Measurements from ENCODE around the gene PROM2. TPM values are rescaled to one million over a fixed set of nuclear protein-coding genes. Genes with fewer than 3 reads are reported as not detected.

PROM2 gene
- total RNA-seq, 2 donors from 2014 or later = 0.95 to 1.1 TPM

DNA sequence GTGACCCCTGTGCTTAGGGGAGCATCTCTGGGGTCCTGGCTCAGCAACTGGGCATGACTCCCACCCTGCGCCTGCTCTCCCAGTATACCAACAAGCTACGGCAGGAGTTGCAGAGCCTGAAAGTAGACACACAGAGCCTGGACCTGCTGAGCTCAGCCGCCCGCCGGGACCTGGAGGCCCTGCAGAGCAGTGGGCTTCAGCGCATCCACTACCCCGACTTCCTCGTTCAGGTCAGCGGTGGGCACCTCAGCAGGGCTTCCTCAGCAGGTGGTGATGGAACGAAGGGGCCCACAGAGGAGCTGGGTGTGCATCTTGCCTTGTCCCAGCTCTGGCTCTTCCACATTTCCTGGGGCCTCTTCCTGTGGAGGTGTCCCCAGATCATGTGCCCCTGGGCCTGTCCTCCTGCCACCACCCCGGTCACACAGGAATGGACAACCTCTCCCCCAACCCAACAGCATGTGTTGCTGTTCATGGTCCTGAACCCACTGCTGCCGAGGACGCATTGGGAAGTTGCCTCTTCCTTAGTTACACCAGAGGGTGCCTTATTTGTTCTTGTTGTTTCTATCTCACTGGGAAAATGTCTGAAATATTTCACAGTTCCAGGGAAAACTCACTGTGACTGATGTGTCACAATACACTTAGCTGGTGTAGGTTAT is 10.8 kb downstream of the PROM2 start:
- no peak overlapping the region for H3K4me3 Mint-ChIP-seq
- DNase-seq (ENCODE audit: low spot score) (no peak), ATAC-seq (no peak)
- H3K4me1 Mint-ChIP-seq (ENCODE audit: low read depth in 2 of 2) = no peaks in the 10 kb centered on the region
- no peak overlapping the region for H3K27ac Mint-ChIP-seq
- H3K36me3 Mint-ChIP-seq = no peaks in the 10 kb centered on the region
- H3K9me3 Mint-ChIP-seq = no peaks in the 10 kb centered on the region
- H3K27me3 Mint-ChIP-seq = no peaks in the 10 kb centered on the region

DNA sequence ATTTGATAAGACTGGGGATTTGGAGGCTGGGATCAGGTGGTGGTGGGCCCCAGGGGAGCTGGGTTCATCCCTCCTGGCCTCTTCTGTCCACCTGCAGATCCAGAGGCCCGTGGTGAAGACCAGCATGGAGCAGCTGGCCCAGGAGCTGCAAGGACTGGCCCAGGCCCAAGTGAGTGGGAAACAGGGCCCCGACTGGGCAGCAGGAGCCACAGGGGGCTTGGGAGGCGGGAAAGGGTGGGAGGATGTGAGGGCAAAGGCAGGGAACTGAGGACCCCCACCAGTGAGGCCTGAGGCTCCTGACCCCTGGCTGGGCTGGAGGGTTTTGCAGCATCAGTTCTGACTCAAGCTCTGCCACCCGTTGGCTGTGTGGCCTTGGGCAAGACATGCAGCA is 11.3 kb downstream of the PROM2 start:
- ATAC-seq = no peak
- no peak overlapping the region for H3K4me3 Mint-ChIP-seq
- H3K36me3 Mint-ChIP-seq = no peaks in the 10 kb centered on the region
- no peaks in the 10 kb centered on the region for H3K4me1 Mint-ChIP-seq (ENCODE audit: low read depth in 2 of 2)
- H3K27me3 Mint-ChIP-seq = no peaks in the 10 kb centered on the region
- H3K9me3 Mint-ChIP-seq = peaks cover 2% of the 10 kb centered on the region
- H3K27ac Mint-ChIP-seq = no peak overlapping the region
- no peak for DNase-seq (ENCODE audit: low spot score)

DNA sequence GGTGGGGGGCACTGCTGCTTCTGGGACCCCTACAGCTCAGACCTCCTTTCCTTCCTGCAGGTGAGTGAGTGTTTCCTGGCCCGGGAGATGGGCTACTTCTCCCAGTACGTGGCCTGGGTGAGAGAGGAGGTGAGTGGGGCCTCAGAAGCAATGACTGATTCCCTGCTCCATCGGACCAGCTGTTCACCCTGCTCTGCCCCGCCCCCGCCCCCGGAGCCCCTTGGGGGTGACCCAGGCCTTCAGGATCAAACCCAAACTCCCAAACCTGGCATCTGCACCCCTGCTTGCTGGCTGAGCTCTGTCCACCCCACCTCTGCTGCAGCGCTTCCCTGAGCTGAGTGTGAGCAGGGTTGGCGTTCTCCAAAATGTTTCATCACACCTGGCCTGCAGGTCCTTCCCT is 13.1 kb downstream of the PROM2 start:
- H3K4me3 Mint-ChIP-seq = no peak overlapping the region
- no peak for DNase-seq (ENCODE audit: low spot score)
- peaks cover 3% of the 10 kb centered on the region for H3K9me3 Mint-ChIP-seq
- H3K27ac Mint-ChIP-seq = no peak overlapping the region
- ATAC-seq = no peak
- H3K27me3 Mint-ChIP-seq = no peaks in the 10 kb centered on the region
- peaks cover 5% of the 10 kb centered on the region for H3K36me3 Mint-ChIP-seq
- no peaks in the 10 kb centered on the region for H3K4me1 Mint-ChIP-seq (ENCODE audit: low read depth in 2 of 2)

DNA sequence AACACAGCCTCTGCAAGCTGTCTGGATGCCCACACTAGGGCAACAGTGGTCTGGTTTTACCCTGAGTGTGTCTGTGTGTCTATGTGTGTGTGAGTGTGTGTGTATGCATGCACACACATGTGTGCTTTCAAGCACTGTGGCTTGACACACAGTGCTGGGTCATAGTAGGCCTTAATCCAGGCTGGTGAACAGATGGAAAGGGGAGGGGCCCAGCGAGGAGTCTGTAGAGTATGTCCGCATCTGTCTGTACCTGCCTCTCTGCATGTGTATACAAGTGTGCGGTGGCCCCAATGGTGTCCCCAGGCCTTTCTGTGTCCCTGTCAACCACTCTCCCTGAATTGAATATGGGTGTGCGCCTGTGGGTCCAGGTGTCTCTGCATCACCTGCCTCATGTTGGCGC is 13.6 kb downstream of the PROM2 start:
- no peak overlapping the region for H3K4me3 Mint-ChIP-seq
- DNase-seq (ENCODE audit: low spot score) (no peak), ATAC-seq (no peak)
- peaks cover 3% of the 10 kb centered on the region for H3K9me3 Mint-ChIP-seq
- peaks cover 5% of the 10 kb centered on the region for H3K36me3 Mint-ChIP-seq
- no peaks in the 10 kb centered on the region for H3K4me1 Mint-ChIP-seq (ENCODE audit: low read depth in 2 of 2)
- no peak overlapping the region for H3K27ac Mint-ChIP-seq
- H3K27me3 Mint-ChIP-seq = no peaks in the 10 kb centered on the region

DNA sequence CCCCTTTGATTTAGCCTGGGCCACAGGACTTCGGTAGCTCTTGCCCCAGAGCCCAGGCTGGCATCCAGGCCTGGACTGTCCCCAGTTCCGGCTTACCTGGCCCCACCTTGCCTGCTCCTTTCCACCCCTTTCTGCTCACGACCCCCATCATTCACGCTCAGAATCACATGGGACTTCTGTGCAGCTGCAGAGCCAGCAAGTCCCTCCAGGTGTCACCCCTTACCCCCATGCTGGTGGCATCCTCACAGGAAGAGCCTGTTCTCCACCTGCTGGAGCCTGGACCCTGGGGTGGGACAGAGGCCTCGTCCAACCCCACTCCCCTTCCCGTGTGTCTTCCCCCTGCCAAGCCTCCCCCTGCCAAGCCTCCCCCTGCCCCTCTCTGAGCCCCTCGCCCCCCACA is 15.0 kb downstream of the PROM2 start:
- Mint-ChIP-seq H3K27ac (no peak overlapping the region), H3K4me3 (no peak overlapping the region), H3K9me3 (peaks cover 3% of the 10 kb centered on the region), H3K36me3 (peaks cover 5% of the 10 kb centered on the region), H3K27me3 (no peaks in the 10 kb centered on the region), H3K4me1 (ENCODE audit: low read depth in 2 of 2) (no peaks in the 10 kb centered on the region)
- ATAC-seq (no peak), DNase-seq (ENCODE audit: low spot score) (no peak)

DNA sequence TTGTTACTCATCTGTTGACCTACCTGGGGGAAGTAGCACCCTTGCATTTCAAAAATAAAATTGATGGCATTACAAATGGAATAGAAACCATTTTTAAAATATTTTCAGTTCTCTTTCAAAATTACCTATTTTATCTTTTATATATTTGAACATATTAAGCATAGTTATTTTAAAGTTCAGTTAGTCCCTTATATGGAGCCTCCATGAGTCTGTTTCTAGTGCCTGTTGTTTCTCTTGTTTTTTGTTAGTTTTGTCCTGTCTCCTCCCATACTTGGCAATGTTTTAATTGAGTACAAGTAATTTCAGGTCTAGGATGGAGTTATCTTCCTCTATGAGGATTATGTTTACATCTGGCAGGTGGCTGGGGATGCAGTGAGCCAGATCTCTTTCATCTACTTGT is 17.0 kb downstream of the PROM2 start:
- peaks cover 5% of the 10 kb centered on the region for H3K36me3 Mint-ChIP-seq
- H3K4me3 Mint-ChIP-seq = no peak overlapping the region
- H3K27ac Mint-ChIP-seq = no peak overlapping the region
- no peak for DNase-seq (ENCODE audit: low spot score)
- H3K4me1 Mint-ChIP-seq (ENCODE audit: low read depth in 2 of 2) = no peaks in the 10 kb centered on the region
- ATAC-seq = no peak
- H3K9me3 Mint-ChIP-seq = peaks cover 3% of the 10 kb centered on the region
- no peaks in the 10 kb centered on the region for H3K27me3 Mint-ChIP-seq

DNA sequence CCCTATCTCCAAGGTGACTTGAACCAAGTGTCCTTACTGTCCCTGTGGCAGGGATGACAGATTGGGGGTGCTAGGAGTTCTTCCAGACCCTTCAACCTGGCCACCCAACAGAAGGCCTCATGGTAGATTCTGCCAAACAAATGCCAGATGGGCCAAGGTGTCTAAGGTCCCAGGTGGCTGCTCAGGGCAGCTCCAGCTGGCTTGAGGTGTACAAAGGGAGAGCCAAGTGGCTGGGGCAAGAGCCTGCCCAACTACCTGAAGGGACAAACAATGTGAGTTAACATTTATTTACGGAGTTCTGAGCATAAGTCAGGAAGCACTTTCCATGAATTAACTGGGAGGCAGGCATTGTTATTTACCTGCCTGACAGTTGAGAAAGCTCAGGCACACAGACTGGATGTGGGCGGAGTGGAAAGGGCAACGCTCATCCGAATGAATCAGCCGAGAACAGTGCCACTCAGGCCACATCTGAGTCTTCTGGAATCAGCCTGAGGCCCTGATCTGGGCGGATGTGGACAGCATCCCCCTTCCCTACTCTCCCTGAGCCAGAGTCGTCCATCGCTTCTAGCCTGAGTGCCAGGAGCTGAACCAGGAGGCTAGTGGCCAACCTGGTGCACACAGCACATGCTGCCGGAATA is 18.5 kb downstream of the PROM2 start:
- Mint-ChIP-seq H3K27ac (no peak overlapping the region), H3K4me1 (ENCODE audit: low read depth in 2 of 2) (no peaks in the 10 kb centered on the region), H3K27me3 (no peaks in the 10 kb centered on the region)

DNA sequence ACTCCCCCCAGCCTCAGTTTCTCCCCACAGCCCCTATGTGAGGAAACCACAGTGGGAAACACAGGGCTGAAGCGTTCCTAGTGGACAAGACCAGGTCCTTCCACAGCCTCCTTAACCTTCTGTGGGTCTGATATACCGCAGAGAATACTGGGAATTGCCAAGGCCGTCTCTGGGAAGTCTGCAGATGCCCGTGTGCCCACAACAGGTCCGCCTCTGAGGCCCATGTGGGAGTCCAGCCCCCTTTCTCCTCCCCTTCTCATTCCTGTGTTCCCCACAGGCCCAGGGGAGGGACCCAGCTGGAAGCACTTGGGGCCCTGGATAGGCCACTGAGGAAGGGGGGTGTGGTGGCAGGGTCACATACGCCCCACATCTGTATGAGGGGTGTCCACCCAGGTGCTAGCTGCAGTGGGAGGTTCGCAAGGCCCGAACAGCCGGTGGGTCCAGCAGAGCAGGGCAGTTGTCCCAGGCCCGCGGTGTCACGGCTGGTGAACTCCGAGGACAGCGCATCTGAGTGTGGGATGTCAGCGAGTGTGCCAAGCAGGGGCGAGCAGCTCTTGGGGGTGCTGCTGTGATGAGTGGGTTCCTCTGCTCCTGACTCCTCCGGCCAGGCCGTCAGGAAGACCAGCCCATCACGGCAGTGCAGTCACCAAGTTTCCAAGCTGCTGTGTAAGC is 20.5 kb downstream of the PROM2 start:
- DNase-seq (ENCODE audit: low spot score) = no peak
- H3K27ac Mint-ChIP-seq = no peak overlapping the region
- peaks cover 5% of the 10 kb centered on the region for H3K36me3 Mint-ChIP-seq
- H3K9me3 Mint-ChIP-seq = peaks cover 3% of the 10 kb centered on the region
- no peak for ATAC-seq
- H3K4me1 Mint-ChIP-seq (ENCODE audit: low read depth in 2 of 2) = no peaks in the 10 kb centered on the region
- H3K27me3 Mint-ChIP-seq = no peaks in the 10 kb centered on the region
- H3K4me3 Mint-ChIP-seq = no peak overlapping the region

More for the DNA sequence above, 18.5 kb downstream of the PROM2 start:
- Mint-ChIP-seq H3K36me3 (peaks cover 5% of the 10 kb centered on the region), H3K4me3 (no peak overlapping the region), H3K9me3 (peaks cover 3% of the 10 kb centered on the region)
- no peak for DNase-seq (ENCODE audit: low spot score)
- no peak for ATAC-seq

DNA sequence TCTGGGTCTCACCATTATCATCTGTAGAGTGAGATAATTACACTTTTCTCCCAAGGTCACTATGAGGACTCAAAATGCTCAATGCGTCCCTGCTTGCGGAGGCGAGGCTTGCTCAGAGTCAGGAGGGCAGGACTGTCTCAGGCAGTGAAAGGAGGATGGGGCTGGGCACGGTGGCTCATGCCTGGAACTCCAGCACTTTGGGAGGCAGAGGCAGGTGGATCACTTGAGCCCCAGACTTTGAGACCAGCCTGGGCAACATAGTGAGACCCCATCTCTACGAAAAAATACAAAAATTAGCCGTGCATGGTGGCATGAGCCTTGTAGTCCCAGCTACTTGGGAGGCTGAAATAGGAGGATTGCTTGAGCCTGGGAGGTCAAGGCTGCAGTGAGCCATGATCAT is 21.1 kb downstream of the PROM2 start:
- no peak for DNase-seq (ENCODE audit: low spot score)
- H3K9me3 Mint-ChIP-seq = peaks cover 3% of the 10 kb centered on the region
- no peak overlapping the region for H3K27ac Mint-ChIP-seq
- no peaks in the 10 kb centered on the region for H3K27me3 Mint-ChIP-seq
- no peaks in the 10 kb centered on the region for H3K4me1 Mint-ChIP-seq (ENCODE audit: low read depth in 2 of 2)
- H3K4me3 Mint-ChIP-seq = no peak overlapping the region
- H3K36me3 Mint-ChIP-seq = peaks cover 5% of the 10 kb centered on the region
- no peak for ATAC-seq

DNA sequence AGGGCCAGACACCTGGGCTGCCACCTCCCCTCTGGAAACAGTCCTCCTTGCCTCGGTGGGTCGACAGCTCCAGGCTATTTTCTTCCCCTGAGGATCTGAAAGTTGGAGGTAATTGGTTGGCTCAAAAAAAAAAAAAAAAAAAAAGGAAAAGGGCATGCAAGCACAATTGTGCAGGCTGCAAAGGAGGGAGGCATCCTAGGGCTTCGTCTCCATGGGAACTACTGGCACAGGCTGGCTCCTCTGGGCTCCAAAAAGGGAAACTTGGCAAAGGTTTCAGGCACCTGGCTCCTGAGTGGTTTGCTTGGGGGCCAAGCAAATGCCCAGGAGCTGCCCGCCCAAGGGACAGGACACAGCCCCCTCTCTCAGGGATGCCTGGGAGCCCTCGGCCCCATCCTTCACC is 21.8 kb downstream of the PROM2 start:
- Mint-ChIP-seq H3K27ac (no peak overlapping the region), H3K4me1 (ENCODE audit: low read depth in 2 of 2) (no peaks in the 10 kb centered on the region), H3K9me3 (no peaks in the 10 kb centered on the region), H3K27me3 (no peaks in the 10 kb centered on the region), H3K36me3 (peaks cover 5% of the 10 kb centered on the region), H3K4me3 (no peak overlapping the region)
- ATAC-seq = no peak
- DNase-seq (ENCODE audit: low spot score) = no peak

DNA sequence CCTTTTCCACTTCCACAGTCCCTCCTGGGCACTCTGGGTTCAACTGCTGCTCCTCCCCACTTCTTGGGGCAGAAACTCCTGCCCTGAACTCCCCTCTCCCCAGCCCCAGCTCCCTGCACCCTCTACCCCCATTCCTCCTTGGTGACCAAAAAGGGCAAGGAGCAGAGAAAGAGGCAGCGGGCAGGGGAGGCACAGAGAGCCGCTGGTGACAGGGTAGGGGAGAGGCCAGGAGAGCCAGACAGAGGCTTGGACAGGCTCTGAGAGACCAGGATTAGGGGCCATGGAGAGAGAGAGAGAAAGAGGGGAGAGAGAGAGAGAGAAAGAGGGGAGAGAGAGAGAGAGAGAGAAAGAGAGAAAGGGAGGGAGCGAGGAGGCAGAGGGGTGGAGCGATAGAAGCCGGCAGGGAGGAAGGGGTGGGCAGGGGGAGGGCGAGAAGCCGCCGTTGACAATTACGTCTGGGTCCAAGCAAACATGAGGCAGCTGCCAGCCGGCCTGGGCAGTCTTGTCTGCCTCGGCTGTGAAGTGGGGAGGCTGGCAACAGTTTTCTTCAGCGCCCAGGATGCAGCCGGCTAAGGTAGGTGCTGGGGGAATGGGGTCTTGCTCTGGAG is 22.7 kb downstream of the PROM2 start, which contains the start of gene KCNIP3:
Gene KCNIP3 (plus strand): TSS at position 468 of the 608 bp plus-strand sequence. CDS start 92 bp downstream, at position 560.
- ATAC-seq (no peak), DNase-seq (ENCODE audit: low spot score) (no peak)
- no peak within 1 kb of the TSS for H3K4me3 Mint-ChIP-seq
- H3K36me3 Mint-ChIP-seq = no peaks in the 10 kb centered on the region
- no peaks in the 10 kb centered on the region for H3K27me3 Mint-ChIP-seq
- H3K9me3 Mint-ChIP-seq = no peaks in the 10 kb centered on the region
- H3K27ac Mint-ChIP-seq = no peak within 1 kb of the TSS
- no peaks in the 10 kb centered on the region for H3K4me1 Mint-ChIP-seq (ENCODE audit: low read depth in 2 of 2)

DNA sequence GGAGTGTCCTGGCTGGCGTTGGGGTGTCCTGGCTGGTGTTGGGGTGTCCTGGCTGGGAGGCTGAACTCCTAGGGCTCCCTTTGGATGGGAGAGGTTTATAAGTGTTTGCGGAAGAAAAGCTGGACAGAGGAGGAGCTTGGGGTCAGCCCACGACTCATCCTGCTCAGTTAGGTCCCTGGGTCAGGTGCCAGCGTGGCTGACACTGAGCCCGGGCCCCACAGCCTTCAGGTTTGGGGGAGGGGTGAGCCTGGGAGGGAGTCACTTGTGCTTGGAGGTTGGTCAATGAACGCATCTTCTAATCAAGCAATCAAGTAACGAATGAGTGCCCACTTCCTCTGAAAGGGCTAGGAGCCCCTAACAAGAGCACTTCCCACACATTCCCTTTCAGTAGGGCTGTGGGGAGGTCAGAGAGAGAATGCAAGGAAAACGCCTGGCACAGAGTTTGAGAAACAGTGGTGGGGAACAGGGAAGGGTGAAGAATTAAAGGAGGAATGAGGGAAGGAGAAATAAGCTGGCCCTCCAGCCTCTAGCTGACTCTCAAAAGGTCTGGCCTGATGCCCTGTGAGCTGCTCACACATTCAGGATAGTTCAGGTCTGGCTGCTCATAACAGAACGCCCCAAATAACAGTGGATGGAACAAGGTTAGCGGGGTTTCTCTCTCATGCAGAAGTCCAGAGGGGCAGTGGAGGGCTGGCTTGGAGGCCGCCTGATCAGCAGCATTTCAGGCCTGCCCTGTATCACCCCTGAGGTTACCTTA is 23.6 kb downstream of the PROM2 start:
- no peak overlapping the region for H3K4me3 Mint-ChIP-seq
- DNase-seq (ENCODE audit: low spot score) (no peak), ATAC-seq (no peak)
- no peaks in the 10 kb centered on the region for H3K27me3 Mint-ChIP-seq
- H3K9me3 Mint-ChIP-seq = no peaks in the 10 kb centered on the region
- no peaks in the 10 kb centered on the region for H3K4me1 Mint-ChIP-seq (ENCODE audit: low read depth in 2 of 2)
- H3K27ac Mint-ChIP-seq = no peak overlapping the region
- no peaks in the 10 kb centered on the region for H3K36me3 Mint-ChIP-seq

DNA sequence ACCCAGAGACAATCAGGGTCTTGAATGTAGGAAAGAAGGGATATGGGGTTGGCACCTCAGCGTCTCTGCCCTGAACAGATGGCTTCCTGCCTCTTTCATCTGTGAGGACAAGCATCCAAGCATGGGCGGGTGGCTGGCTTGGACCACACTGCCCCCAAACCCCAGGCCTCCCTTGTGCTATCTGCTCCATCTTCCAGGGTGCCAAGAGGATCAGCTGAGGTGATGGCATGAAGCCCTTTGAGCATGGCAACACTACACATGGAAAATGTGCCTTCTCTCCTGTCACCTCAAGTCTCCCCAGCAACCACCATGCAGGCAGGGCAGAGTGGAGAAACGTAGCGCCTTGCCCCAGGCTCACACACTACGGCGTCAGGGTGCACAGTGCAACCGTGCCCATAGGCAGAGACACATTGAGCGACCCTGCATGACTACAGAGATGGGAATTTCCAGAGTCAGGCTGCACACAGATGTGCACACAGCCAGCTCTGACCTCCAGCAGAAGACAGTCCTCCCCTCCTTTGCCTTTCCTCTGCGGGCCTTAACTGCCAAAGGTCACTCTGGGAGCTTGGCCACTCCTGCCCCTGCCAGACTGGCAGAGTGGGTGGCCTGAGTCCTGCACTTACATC is 24.4 kb downstream of the PROM2 start:
- H3K9me3 Mint-ChIP-seq = no peaks in the 10 kb centered on the region
- H3K27ac Mint-ChIP-seq = no peak overlapping the region
- H3K4me3 Mint-ChIP-seq = no peak overlapping the region
- no peak for ATAC-seq
- H3K36me3 Mint-ChIP-seq = no peaks in the 10 kb centered on the region
- no peaks in the 10 kb centered on the region for H3K27me3 Mint-ChIP-seq
- DNase-seq (ENCODE audit: low spot score) = no peak
- H3K4me1 Mint-ChIP-seq (ENCODE audit: low read depth in 2 of 2) = no peaks in the 10 kb centered on the region
